Measurements from ENCODE around the gene ENPP3.

Gene ENPP3

DNA sequence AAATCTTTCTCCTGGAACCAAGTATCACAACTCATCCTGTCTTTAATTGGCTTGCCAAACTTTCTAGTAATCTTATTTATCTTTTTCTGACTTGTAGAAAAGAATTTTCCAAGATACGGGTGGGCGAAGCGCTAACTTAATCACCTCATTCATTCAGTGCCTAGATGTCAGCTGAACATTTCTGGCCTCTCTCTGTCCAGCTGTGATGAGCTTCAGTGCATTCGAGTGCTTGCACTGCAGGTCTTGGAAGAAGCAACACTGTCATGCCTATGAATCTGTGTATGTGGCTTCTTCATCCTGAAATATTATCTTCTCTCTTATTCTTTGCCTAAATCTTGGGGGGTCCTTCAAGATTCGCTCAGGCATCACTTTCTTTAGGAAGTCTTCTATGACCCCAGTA is 154.4 kb downstream of the ENPP3 start:
- CTCF ChIA-PET = no interaction called here
- POLR2A ChIA-PET = no interaction called here

DNA sequence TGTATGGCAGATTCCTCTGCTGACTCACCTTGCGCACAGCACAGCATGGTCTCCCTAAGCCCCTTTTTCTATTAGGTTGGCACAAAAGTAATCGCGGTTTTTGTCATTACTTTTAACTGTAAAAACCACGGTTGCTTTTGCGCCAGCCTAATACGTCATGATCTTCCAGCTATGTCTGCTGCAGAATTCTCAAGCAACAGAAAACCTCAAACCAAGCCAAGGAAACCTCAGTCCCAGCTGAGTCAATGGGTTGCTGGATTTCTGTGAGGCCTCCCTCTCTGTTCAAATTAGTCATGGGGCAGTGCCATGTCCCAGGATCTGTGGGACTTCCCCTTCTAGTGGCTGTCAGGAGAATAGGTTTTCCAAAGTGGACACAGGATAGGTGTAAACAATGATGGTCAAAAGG is 155.0 kb downstream of the ENPP3 start:
- TF ChIP-seq ZNF384 (IDR thresholded peaks at IDR 0.05) (no peak), ELF4 (IDR thresholded peaks at IDR 0.05) (no peak), SUZ12 (IDR thresholded peaks at IDR 0.05) (no peak), FOXK2 (IDR thresholded peaks at IDR 0.05) (no peak)
- no peak for DNase-seq (ENCODE audit: extremely low spot score)
- CTCF ChIA-PET = no interaction called here
- POLR2A ChIA-PET = no interaction called here

More for the DNA sequence above, 154.4 kb downstream of the ENPP3 start:
- TF ChIP-seq ELF4 (IDR thresholded peaks at IDR 0.05) (no peak), SUZ12 (IDR thresholded peaks at IDR 0.05) (no peak), ZNF384 (IDR thresholded peaks at IDR 0.05) (no peak), ARNT (IDR thresholded peaks at IDR 0.05) (no peak), FOXM1 (IDR thresholded peaks at IDR 0.05; ENCODE audit: borderline replicate concordance) (no peak), NFRKB (IDR thresholded peaks at IDR 0.05) (no peak), LEF1 (IDR thresholded peaks at IDR 0.05; ENCODE audit: borderline replicate concordance) (no peak), TARDBP (IDR thresholded peaks at IDR 0.05) (no peak), HDGF (IDR thresholded peaks at IDR 0.05; ENCODE audit: borderline replicate concordance) (no peak), FOXA1 (IDR thresholded peaks at IDR 0.05) (no peak), BHLHE40 (IDR thresholded peaks at IDR 0.05; ENCODE audit: borderline replicate concordance) (no peak), SP1 (IDR thresholded peaks at IDR 0.05) (no peak), FOXK2 (IDR thresholded peaks at IDR 0.05) (no peak), L3MBTL2 (conservative IDR thresholded peaks at IDR 0.05) (no peak), CTBP1 (IDR thresholded peaks at IDR 0.05; ENCODE audit: borderline replicate concordance) (no peak)
- TF ChIP-seq, protein P1, sequence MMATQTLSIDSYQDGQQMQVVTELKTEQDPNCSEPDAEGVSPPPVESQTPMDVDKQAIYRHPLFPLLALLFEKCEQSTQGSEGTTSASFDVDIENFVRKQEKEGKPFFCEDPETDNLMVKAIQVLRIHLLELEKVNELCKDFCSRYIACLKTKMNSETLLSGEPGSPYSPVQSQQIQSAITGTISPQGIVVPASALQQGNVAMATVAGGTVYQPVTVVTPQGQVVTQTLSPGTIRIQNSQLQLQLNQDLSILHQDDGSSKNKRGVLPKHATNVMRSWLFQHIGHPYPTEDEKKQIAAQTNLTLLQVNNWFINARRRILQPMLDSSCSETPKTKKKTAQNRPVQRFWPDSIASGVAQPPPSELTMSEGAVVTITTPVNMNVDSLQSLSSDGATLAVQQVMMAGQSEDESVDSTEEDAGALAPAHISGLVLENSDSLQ (IDR thresholded peaks at IDR 0.05) = no peak
- DNase-seq (ENCODE audit: extremely low spot score) = no peak

DNA sequence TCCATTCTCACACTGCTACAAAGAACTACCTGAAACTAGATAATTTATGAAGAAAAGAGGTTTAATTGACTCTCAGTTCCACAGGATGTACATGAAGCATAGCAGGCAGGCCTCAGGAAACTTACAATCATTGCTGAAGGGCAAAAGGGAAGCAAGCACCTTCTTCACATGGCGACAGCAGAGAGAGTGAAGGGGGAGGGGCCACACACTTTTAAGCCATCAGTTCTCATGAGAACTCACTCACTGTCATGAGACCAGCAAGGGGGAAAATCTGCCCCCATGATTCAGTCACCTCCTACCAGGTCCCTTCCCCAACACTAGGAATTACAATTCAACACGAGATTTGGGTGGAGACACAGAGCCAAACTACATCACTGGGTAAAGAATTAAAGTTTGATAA is 158.3 kb downstream of the ENPP3 start:
- ChIA-PET POLR2A (no interaction called here), CTCF (no interaction called here)
- DNase-seq (ENCODE audit: extremely low spot score) = no peak
- no peak for TF ChIP-seq FOXM1 (IDR thresholded peaks at IDR 0.05; ENCODE audit: borderline replicate concordance)
- TF ChIP-seq SP1 (IDR thresholded peaks at IDR 0.05) = no peak
- no peak for TF ChIP-seq FOXA1 (IDR thresholded peaks at IDR 0.05)
- no peak for TF ChIP-seq L3MBTL2 (conservative IDR thresholded peaks at IDR 0.05)
- no peak for TF ChIP-seq HDGF (IDR thresholded peaks at IDR 0.05; ENCODE audit: borderline replicate concordance)
- no peak for TF ChIP-seq FOXK2 (IDR thresholded peaks at IDR 0.05)
- TF ChIP-seq ZNF384 (IDR thresholded peaks at IDR 0.05) = no peak
- no peak for TF ChIP-seq SUZ12 (IDR thresholded peaks at IDR 0.05)
- TF ChIP-seq, protein P1 (IDR thresholded peaks at IDR 0.05) = no peak
- TF ChIP-seq CTBP1 (IDR thresholded peaks at IDR 0.05; ENCODE audit: borderline replicate concordance) = no peak
- no peak for TF ChIP-seq ELF4 (IDR thresholded peaks at IDR 0.05)
- TF ChIP-seq TARDBP (IDR thresholded peaks at IDR 0.05) = no peak
- TF ChIP-seq BHLHE40 (IDR thresholded peaks at IDR 0.05; ENCODE audit: borderline replicate concordance) = no peak
- no peak for TF ChIP-seq ARNT (IDR thresholded peaks at IDR 0.05)
- TF ChIP-seq LEF1 (IDR thresholded peaks at IDR 0.05; ENCODE audit: borderline replicate concordance) = no peak
- TF ChIP-seq NFRKB (IDR thresholded peaks at IDR 0.05) = no peak

All from HEK293T (cell line).